OCI-LY3 (cell line): Measurements from ENCODE around the gene INPP5A.

Experiments used
- H2AFZ ChIP-seq: fragments of 200-600, 300-600 bp; shearing (Covaris generic); 2 replicates; pipeline ENCODE4 v1.6.0; 2014; ENCODE audit warnings: antibody characterized with exemption, low read depth, low read length
- H3K27ac ChIP-seq: fragments of 200-600, 300-600 bp; sonication (generic); 2 replicates; pipeline ENCODE4 v1.5.1; 2014; ENCODE audit warnings: mild to moderate bottlenecking, low read length, moderate library complexity, mixed read lengths
- H3K27me3 ChIP-seq: fragments of 200-600, 300-600 bp; sonication (generic); 2 replicates; pipeline ENCODE4 v1.6.1; 2014; ENCODE audit warnings: low read depth, low read length, mixed read lengths
- H3K36me3 ChIP-seq: fragments of 200-600, 300-600 bp; sonication (generic); replicated peaks from 2 replicates; pipeline ENCODE3; 2014; ENCODE audit warnings: low read depth, low read length, mixed read lengths
- H3K4me1 ChIP-seq: fragments of 300-600, 200-600 bp; sonication (generic); 2 replicates; pipeline ENCODE4 v1.6.1; 2014; ENCODE audit warnings: low read length, mixed read lengths
- H3K4me2 ChIP-seq: fragments of 200-600, 300-600 bp; sonication (generic); 2 replicates; pipeline ENCODE4 v1.6.1; 2014; ENCODE audit warnings: low read length, mixed read lengths
- H3K4me3 ChIP-seq: fragments of 300-600, 200-600 bp; sonication (generic); 2 replicates; pipeline ENCODE4 v1.5.1; 2014; ENCODE audit warnings: antibody characterized with exemption, mild to moderate bottlenecking, low read length, moderate library complexity
- H3K79me2 ChIP-seq: fragments of 300-600, 200-600 bp; shearing (Covaris generic); 2 replicates; pipeline ENCODE4 v1.6.1; 2014; ENCODE audit warnings: mild to moderate bottlenecking, low read length, mixed read lengths
- H3K9ac ChIP-seq: fragments of 300-600, 200-600 bp; shearing (Covaris generic); 2 replicates; pipeline ENCODE4 v1.6.0; 2014; ENCODE audit warnings: mild to moderate bottlenecking, low read length, moderate library complexity
- H3K9me3 ChIP-seq: fragments of 200-600, 300-600 bp; shearing (Covaris generic); 2 replicates; pipeline ENCODE4 v1.6.1; 2014; ENCODE audit warnings: low read length, mixed read lengths; ENCODE audit not compliant: insufficient read depth
- H4K20me1 ChIP-seq: fragments of 200-600, 300-600 bp; sonication (generic); 2 replicates; pipeline ENCODE4 v1.6.1; 2016; ENCODE audit warnings: low read length, mixed read lengths; ENCODE audit not compliant: insufficient read depth
- CTCF ChIP-seq: fragments of 200-600, 300-600 bp; sonication (generic); IDR thresholded peaks from 2 replicates; pipeline ENCODE4 v1.5.1; 2014; ENCODE audit warnings: antibody characterized with exemption, low read length, low read depth
- EZH2phosphoT487 ChIP-seq: fragments of 200-600 bp; shearing (Covaris generic); IDR thresholded peaks from 2 replicates; pipeline ENCODE4 v1.6.1; 2018; ENCODE audit warnings: antibody characterized with exemption, mixed run types, low read depth

INPP5A gene

GRCh38 chr10:132497861-132498561 lies 39.6 kb upstream of the INPP5A start:
- H3K27me3 ChIP-seq = no peaks in the 10 kb centered on the region

GRCh38 chr10:132498562-132499366 lies 38.8 kb upstream of the INPP5A start:
- no peaks in the 10 kb centered on the region for H3K36me3 ChIP-seq
- H3K9me3 ChIP-seq = no peaks in the 10 kb centered on the region
- no peak overlapping the region for H3K27ac ChIP-seq
- no peak overlapping the region for H3K4me3 ChIP-seq
- H3K4me2 ChIP-seq = no peak overlapping the region
- no peak overlapping the region for H2AFZ ChIP-seq
- no peak for TF ChIP-seq EZH2phosphoT487
- no peak for TF ChIP-seq CTCF
- no peaks in the 10 kb centered on the region for H3K4me1 ChIP-seq
- no peaks in the 10 kb centered on the region for H4K20me1 ChIP-seq
- H3K79me2 ChIP-seq = no peaks in the 10 kb centered on the region
- H3K27me3 ChIP-seq = no peaks in the 10 kb centered on the region
- no peak overlapping the region for H3K9ac ChIP-seq

More at GRCh38 chr10:132497861-132498561, 39.6 kb upstream of the INPP5A start:
- Histone ChIP-seq H2AFZ (no peak overlapping the region), H3K4me2 (no peak overlapping the region), H3K79me2 (no peaks in the 10 kb centered on the region), H3K4me3 (no peak overlapping the region), H3K27ac (no peak overlapping the region), H3K9ac (no peak overlapping the region), H3K4me1 (no peaks in the 10 kb centered on the region), H4K20me1 (no peaks in the 10 kb centered on the region), H3K36me3 (no peaks in the 10 kb centered on the region), H3K9me3 (no peaks in the 10 kb centered on the region)
- no peak for TF ChIP-seq EZH2phosphoT487
- no peak for TF ChIP-seq CTCF

GRCh38 chr10:132499367-132499685 lies 38.3 kb upstream of the INPP5A start:
- H2AFZ ChIP-seq = no peak overlapping the region
- no peak overlapping the region for H3K4me2 ChIP-seq
- TF ChIP-seq CTCF (no peak), EZH2phosphoT487 (no peak)
- no peaks in the 10 kb centered on the region for H3K79me2 ChIP-seq
- H3K4me1 ChIP-seq = no peaks in the 10 kb centered on the region
- no peaks in the 10 kb centered on the region for H4K20me1 ChIP-seq
- no peak overlapping the region for H3K9ac ChIP-seq
- H3K36me3 ChIP-seq = no peaks in the 10 kb centered on the region
- H3K27me3 ChIP-seq = no peaks in the 10 kb centered on the region
- H3K4me3 ChIP-seq = no peak overlapping the region
- H3K9me3 ChIP-seq = no peaks in the 10 kb centered on the region
- H3K27ac ChIP-seq = no peak overlapping the region

- no peaks in the 10 kb centered on the region for H3K27me3 ChIP-seq
- no peak overlapping the region for H3K27ac ChIP-seq
- no peaks in the 10 kb centered on the region for H3K36me3 ChIP-seq
- no peaks in the 10 kb centered on the region for H3K9me3 ChIP-seq
- no peak overlapping the region for H3K9ac ChIP-seq
- no peak overlapping the region for H3K4me2 ChIP-seq
- H3K79me2 ChIP-seq = no peaks in the 10 kb centered on the region
- no peak overlapping the region for H2AFZ ChIP-seq
- H3K4me1 ChIP-seq = no peaks in the 10 kb centered on the region
- no peak for TF ChIP-seq EZH2phosphoT487
- no peak for TF ChIP-seq CTCF
- no peaks in the 10 kb centered on the region for H4K20me1 ChIP-seq
- no peak overlapping the region for H3K4me3 ChIP-seq
These were observed 36.7 kb upstream of the INPP5A start for GRCh38 chr10:132500781-132501415.
